GM06990 (cell line): ENCODE results near the gene STRIP1.

Experiments used
- DNase-seq: peaks from one replicate; pipeline ENCODE4 v3.0.0-alpha.2; 2011; ENCODE audit not compliant: insufficient read length; ENCODE audit errors: extremely low read depth
- H3K27me3 ChIP-seq: replicated peaks from 2 replicates; pipeline ENCODE4 v1.6.0; 2011; ENCODE audit warnings: low read length; ENCODE audit not compliant: control insufficient read depth, insufficient read depth
- H3K36me3 ChIP-seq: 2 replicates; pipeline ENCODE4 v1.5.1; 2011; ENCODE audit warnings: low read length; ENCODE audit not compliant: control insufficient read depth, insufficient read depth
- H3K4me3 ChIP-seq: replicated peaks from 2 replicates; pipeline ENCODE4 v1.5.1; 2011; ENCODE audit warnings: low read depth, mild to moderate bottlenecking, control low read depth, low read length
- TF ChIP-seq, protein P1 (sequence below): IDR thresholded peaks from 2 replicates; pipeline ENCODE4 v1.5.1; 2011; ENCODE audit warnings: low read length, control low read depth, mild to moderate bottlenecking, inconsistent platforms; ENCODE audit not compliant: insufficient read depth, poor library complexity, severe bottlenecking

Gene STRIP1

GRCh38 chr1:110088739-110089316 lies 54.4 kb downstream of the STRIP1 start:
- no peak for DNase-seq
- no peaks in the 10 kb centered on the region for H3K36me3 ChIP-seq
- H3K4me3 ChIP-seq, result no peak overlapping the region
- TF ChIP-seq, protein P1, sequence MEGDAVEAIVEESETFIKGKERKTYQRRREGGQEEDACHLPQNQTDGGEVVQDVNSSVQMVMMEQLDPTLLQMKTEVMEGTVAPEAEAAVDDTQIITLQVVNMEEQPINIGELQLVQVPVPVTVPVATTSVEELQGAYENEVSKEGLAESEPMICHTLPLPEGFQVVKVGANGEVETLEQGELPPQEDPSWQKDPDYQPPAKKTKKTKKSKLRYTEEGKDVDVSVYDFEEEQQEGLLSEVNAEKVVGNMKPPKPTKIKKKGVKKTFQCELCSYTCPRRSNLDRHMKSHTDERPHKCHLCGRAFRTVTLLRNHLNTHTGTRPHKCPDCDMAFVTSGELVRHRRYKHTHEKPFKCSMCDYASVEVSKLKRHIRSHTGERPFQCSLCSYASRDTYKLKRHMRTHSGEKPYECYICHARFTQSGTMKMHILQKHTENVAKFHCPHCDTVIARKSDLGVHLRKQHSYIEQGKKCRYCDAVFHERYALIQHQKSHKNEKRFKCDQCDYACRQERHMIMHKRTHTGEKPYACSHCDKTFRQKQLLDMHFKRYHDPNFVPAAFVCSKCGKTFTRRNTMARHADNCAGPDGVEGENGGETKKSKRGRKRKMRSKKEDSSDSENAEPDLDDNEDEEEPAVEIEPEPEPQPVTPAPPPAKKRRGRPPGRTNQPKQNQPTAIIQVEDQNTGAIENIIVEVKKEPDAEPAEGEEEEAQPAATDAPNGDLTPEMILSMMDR, result no peak
- no peaks in the 10 kb centered on the region; the same call in 1 of the 2 replicates for H3K27me3 ChIP-seq

DNA sequence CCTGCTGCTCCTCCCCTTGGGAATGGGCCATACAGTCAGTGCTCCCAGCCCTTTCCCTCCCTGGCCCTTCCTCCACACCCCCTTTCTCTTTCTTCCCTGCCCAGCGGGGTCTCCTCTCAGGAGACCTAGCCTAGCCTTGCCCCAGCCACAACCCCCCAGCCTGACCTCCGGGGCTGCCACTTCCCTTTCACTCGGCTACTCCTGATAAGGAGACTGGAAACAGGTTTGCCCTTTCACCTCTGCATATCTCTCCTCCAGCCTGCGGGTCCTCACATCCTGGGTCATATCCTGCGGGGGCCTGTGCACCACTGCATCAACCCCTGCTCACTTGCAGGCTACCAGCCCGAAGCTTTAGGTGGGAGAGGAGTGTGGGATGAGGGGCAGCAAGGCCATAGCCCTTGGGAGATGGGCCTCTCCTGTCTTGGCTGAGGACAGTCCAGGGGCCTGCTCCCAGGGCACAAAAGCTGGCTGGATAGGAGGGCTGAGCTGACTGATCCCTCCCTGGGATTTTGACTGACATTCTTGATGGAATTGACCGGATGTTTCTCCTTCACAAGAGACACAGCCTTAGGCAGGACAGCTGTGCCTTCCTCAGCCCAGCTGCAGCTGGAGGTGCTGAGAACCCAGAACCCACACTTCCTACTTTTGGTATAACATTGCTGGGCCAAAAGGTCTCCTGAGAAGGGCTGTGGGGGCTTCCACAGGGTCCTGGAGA lies 55.3 kb downstream of the STRIP1 start:
- no peaks in the 10 kb centered on the region; the same call in 1 of the 2 replicates for H3K27me3 ChIP-seq
- no peak for DNase-seq
- TF ChIP-seq, protein P1, result no peak
- no peak overlapping the region for H3K4me3 ChIP-seq
- no peaks in the 10 kb centered on the region for H3K36me3 ChIP-seq

DNA sequence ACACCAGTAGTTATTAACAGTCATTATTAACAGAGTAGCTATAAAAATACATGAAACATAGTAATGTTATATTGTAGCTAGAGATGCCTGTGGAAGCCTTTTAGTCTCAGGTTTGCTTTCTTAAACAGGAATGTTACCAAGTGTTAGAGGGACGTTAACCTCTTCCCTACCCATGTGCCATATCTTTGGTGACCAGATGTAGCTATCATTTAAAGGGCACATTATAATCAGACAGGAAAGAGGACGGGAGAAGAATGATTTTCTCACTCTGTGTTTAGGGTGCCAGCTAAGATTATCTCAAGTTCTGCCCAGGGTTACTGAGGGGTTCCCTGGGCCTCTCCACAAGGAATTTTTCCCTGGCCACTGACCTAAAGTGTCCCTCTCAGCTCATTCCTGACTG lies 57.0 kb downstream of the STRIP1 start:
- no peak for DNase-seq

GRCh38 chr1:110091791-110092190 lies 57.4 kb downstream of the STRIP1 start:
- no peak overlapping the region for H3K4me3 ChIP-seq
- TF ChIP-seq, protein P1, result no peak
- H3K27me3 ChIP-seq, result no peaks in the 10 kb centered on the region; the same call in 1 of the 2 replicates
- no peak for DNase-seq
- no peaks in the 10 kb centered on the region for H3K36me3 ChIP-seq

More for the DNA sequence above, 57.0 kb downstream of the STRIP1 start:
- no peaks in the 10 kb centered on the region; the same call in 1 of the 2 replicates for H3K27me3 ChIP-seq
- H3K4me3 ChIP-seq, result no peak overlapping the region
- no peaks in the 10 kb centered on the region for H3K36me3 ChIP-seq
- TF ChIP-seq, protein P1, result no peak

GRCh38 chr1:110092991-110093390 lies 58.6 kb downstream of the STRIP1 start:
- H3K27me3 ChIP-seq, result no peaks in the 10 kb centered on the region; the same call in 1 of the 2 replicates
- H3K36me3 ChIP-seq, result no peaks in the 10 kb centered on the region
- no peak overlapping the region for H3K4me3 ChIP-seq
- DNase-seq, result no peak
- TF ChIP-seq, protein P1, result no peak
